Measurements from ENCODE around the gene THUMPD1. TPM values are rescaled to one million over a fixed set of nuclear protein-coding genes. Genes with fewer than 3 reads are reported as not detected.

Gene THUMPD1
- total and polyA plus RNA-seq, 2 donors (not counting 3 experiments of a cell fraction or from before 2014, with no cell fraction given) = 27.9 to 29.0 TPM

GRCh38 chr16:20746461-20746860 lies 4.8 kb upstream of the THUMPD1 start:
- no peaks in the 10 kb centered on the region for H3K9me1 ChIP-seq (replicated peaks; ENCODE audit: control insufficient read depth, extremely low read depth, insufficient read depth, low read length)
- dilution Hi-C loops (cut with MboI; ENCODE audit: extremely low pct_ligation_motif_present, low sequenced_read_pairs) (no loop called here), intact Hi-C loops (cut with micrococcal nuclease) (no loop called here)
- BruUV-seq (replicated peaks) = no TSS peak
- no peak for FAIRE-seq
- H3K4me2 ChIP-seq (ENCODE audit: insufficient read depth, low read length) = no peak overlapping the region
- no peak overlapping the region for H2AFZ ChIP-seq (ENCODE audit: low read depth, low read length)
- H3K4me3 ChIP-seq (replicated peaks in 1 of 3; ENCODE audit: insufficient read depth in 1 of 3, low read depth in 1 of 3, low read length in 3 of 3) = no peak overlapping the region
- CTCF ChIA-PET = no interaction called here
- H3K9ac ChIP-seq (replicated peaks; ENCODE audit: extremely low read depth, insufficient read depth, low read length) = no peak overlapping the region
- no peak for TF ChIP-seq POLR2AphosphoS5 (IDR thresholded peaks at IDR 0.05; ENCODE audit: insufficient read depth, low read depth, low read length)
- no peak for TF ChIP-seq EZH2 (IDR thresholded peaks at IDR 0.05; ENCODE audit: borderline replicate concordance, low read depth, low read length, severe bottlenecking)
- no peak for TF ChIP-seq MYC (IDR thresholded peaks at IDR 0.05; ENCODE audit: low read depth, low read length)
- TF ChIP-seq POLR2A (IDR thresholded peaks at IDR 0.05; ENCODE audit: low read depth, low read length) = no peak
- no peak for TF ChIP-seq FOS (IDR thresholded peaks at IDR 0.05; ENCODE audit: borderline replicate concordance, insufficient read depth, low read length)
- no peak for TF ChIP-seq CTCF (IDR thresholded peaks at IDR 0.05; ENCODE audit: extremely low read depth in 1 of 2, insufficient read depth in 1 of 2, low read depth in 1 of 2, low read length in 2 of 2)
- no peak for TF ChIP-seq MAX (IDR thresholded peaks at IDR 0.05; ENCODE audit: insufficient read depth, insufficient read length)
- no peak for TF ChIP-seq JUN (IDR thresholded peaks at IDR 0.05; ENCODE audit: borderline replicate concordance, insufficient read depth, insufficient read length, low read depth)
- no peaks in the 10 kb centered on the region for H3K27me3 ChIP-seq (ENCODE audit: control insufficient read depth in 2 of 2, insufficient read depth in 2 of 2, low read length in 2 of 2)
- POLR2A ChIA-PET = no interaction called here
- no peak for DNase-seq (ENCODE audit: low read depth, low spot score)
- no peaks in the 10 kb centered on the region for H3K36me3 ChIP-seq (ENCODE audit: control insufficient read depth in 2 of 2, extremely low read depth in 1 of 2, insufficient read depth in 2 of 2, low read length in 2 of 2)
- no peaks in the 10 kb centered on the region for H3K79me2 ChIP-seq (ENCODE audit: control insufficient read depth, insufficient read depth, low read length)
- no peak overlapping the region for H3K27ac ChIP-seq (ENCODE audit: insufficient read depth, low read depth, low read length)
- H4K20me1 ChIP-seq (replicated peaks; ENCODE audit: control insufficient read depth, extremely low read depth, insufficient read depth, low read length) = no peaks in the 10 kb centered on the region
- no peaks in the 10 kb centered on the region for H3K4me1 ChIP-seq (ENCODE audit: control insufficient read depth, extremely low read depth, insufficient read depth, low read length)
- H3K9me3 ChIP-seq (replicated peaks; ENCODE audit: control insufficient read depth, insufficient read depth, low read length) = no peaks in the 10 kb centered on the region

Data from endothelial cell of umbilical vein (primary cell).